Stomach (tissue), 4 donors: ENCODE measurements around the gene CNTN5.

Experiments used
- CTCF ChIP-seq, 7 experiments: fragments of 450-650 bp in 4 of 7; fragments of 200-600 bp in 3 of 7; sonication (generic) in 3 of 7; IDR thresholded peaks; one replicate each; pipeline ENCODE4 v1.5.1; 2016 to 2019; ENCODE audit warnings: antibody characterized with exemption in 7 of 7, control low read depth in 2 of 7, mild to moderate bottlenecking in 1 of 7
- EP300 ChIP-seq: sonication (generic); formaldehyde crosslinking; IDR thresholded peaks from one replicate; pipeline ENCODE4 v1.6.1; 2017; ENCODE audit warnings: antibody characterized with exemption
- POLR2A ChIP-seq, 4 donors: fragments of 450-650 bp; IDR thresholded peaks; one replicate each; pipeline ENCODE4 v1.6.1; 2016; ENCODE audit warnings: antibody characterized with exemption in 4 of 4, control low read depth in 2 of 4, mild to moderate bottlenecking in 1 of 4, moderate library complexity in 1 of 4
- POLR2AphosphoS5 ChIP-seq, 3 donors: sonication (generic); formaldehyde crosslinking; IDR thresholded peaks; one replicate each; pipeline ENCODE4 v1.6.1; 2016; ENCODE audit warnings: antibody characterized with exemption in 3 of 3

GRCh38 chr11:99464985-99465384 lies 444.2 kb downstream of the CNTN5 start:
- TF ChIP-seq CTCF (IDR thresholded peaks at IDR 0.05), result no peak
- no peak for TF ChIP-seq POLR2AphosphoS5 (IDR thresholded peaks at IDR 0.05)
- TF ChIP-seq POLR2A (IDR thresholded peaks at IDR 0.05), result no peak
- TF ChIP-seq EP300, result no peak
